Measurements from ENCODE around the gene GNAI1. TPM values are rescaled to one million over a fixed set of nuclear protein-coding genes. Genes with fewer than 3 reads are reported as not detected.
A peak's percentile ranks its signal among the peaks of the same experiment; 100 is the strongest.

GNAI1 gene
- total and polyA plus RNA-seq, 2 donors (not counting 1 experiment from before 2014, with no cell fraction given) = not detected

DNA sequence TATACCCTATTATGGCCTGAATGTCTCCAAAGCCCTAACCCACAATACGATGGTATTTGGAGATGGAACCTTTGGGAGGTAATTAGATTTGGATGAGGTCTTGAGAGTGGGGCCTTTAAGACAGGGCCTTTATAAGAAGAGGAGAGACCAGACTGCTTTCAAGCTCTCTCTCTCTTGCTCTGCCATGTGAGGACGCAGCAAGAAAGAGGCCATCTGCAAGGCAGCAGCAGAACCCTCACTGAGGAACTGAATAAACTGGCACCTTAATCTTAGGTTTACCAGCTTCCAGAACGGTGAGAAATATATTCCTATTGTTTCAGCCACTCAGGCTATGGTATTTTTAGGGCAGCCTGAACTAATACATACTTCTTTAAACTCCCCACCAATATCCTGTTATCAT is 2.0 kb upstream of the GNAI1 start:
- intact Hi-C loops (cut with micrococcal nuclease) = no loop called here

DNA sequence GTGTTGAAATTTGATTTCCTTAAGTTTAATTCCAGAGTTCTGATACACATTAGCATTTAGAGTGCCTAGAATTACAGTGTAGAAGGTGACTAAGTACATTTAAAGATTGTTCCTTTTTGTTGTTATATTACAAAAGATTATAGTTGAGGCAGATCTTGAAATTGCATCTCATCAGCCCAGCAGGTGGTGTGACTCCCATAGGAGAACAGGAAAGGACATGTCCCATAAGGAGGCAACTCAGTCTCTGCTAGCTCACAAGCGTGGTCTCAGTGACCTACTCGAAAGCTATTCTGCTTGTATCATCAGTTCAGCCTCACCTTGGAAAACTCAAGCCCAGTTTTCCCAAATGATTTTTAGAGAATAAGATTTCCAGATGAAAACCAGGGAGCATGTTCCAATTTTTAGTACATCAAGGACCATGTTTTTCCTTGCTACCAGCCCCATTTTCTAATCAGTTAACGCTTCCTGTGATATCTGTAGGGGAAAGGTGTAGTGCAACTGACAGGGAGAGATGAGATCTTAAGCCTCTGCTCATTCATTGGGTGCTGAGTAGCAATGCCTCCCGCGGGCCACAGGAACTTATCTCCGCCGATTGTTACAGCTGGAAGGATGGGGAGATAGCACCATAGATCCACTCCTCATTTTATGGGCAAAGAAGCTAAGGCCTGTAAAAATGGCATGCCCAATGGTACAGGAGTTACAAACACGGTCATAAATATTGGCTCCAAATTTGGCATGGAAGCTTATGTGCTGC is 1.1 kb upstream of the GNAI1 start:
- ATAC-seq (ENCODE audit: low read depth) (no peak), DNase-seq (no peak)
- peak overlapping the region; percentile 33 for H3K4me3 Mint-ChIP-seq
- no peaks in the 10 kb centered on the region for H3K9me3 Mint-ChIP-seq (ENCODE audit: insufficient read depth)
- Histone ChIP-seq H4K20me1 (ENCODE audit: control insufficient read depth, insufficient read depth, low read length, poor library complexity, severe bottlenecking) (no peaks in the 10 kb centered on the region), H3K4me2 (replicated peaks; ENCODE audit: low read depth, low read length, poor library complexity, severe bottlenecking) (no peak overlapping the region), H3K79me2 (ENCODE audit: control insufficient read depth, insufficient read depth, low read length) (no peaks in the 10 kb centered on the region), H3K27ac (ENCODE audit: low read length in 2 of 2) (no peak overlapping the region), H3K4me3 (ENCODE audit: control extremely low read depth in 1 of 5, extremely low read depth in 1 of 5, insufficient read depth in 1 of 5, low read depth in 2 of 5, low read length in 4 of 5) (no peak overlapping the region), H3K27me3 (replicated peaks in 1 of 4; ENCODE audit: control extremely low read depth in 1 of 4, control insufficient read depth in 3 of 4, insufficient read depth in 4 of 4, low read length in 3 of 4) (peaks cover 0 to 19% (median 11%) of the 10 kb centered on the region in 4 experiments), H3K4me1 (ENCODE audit: control insufficient read depth in 2 of 2, insufficient read depth in 2 of 2, low read length in 2 of 2) (peaks cover 5 to 15% of the 10 kb centered on the region in 2 donors), H3K9me3 (ENCODE audit: control extremely low read depth in 1 of 3, control insufficient read depth in 2 of 3, insufficient read depth in 1 of 3, low read length in 2 of 3) (no peaks in the 10 kb centered on the region), H3K9ac (ENCODE audit: low read length) (no peak overlapping the region), H2AFZ (ENCODE audit: insufficient read depth, low read depth, low read length, poor library complexity, severe bottlenecking) (no peak overlapping the region), H3K36me3 (replicated peaks in 1 of 2; ENCODE audit: control extremely low read depth in 1 of 2, control insufficient read depth in 1 of 2, extremely low read depth in 1 of 2, insufficient read depth in 2 of 2, low read length in 1 of 2) (no peaks in the 10 kb centered on the region)
- intact Hi-C loops (cut with micrococcal nuclease) = no loop called here
- 60% methylated on average over 2 of the region's 8 CpGs for WGBS (ENCODE audit: insufficient coverage)
- peaks cover 13% of the 10 kb centered on the region for H3K4me1 Mint-ChIP-seq
- ChIA-PET CTCF (no interaction called here), POLR2A (no interaction called here)
- TF ChIP-seq, protein P1, sequence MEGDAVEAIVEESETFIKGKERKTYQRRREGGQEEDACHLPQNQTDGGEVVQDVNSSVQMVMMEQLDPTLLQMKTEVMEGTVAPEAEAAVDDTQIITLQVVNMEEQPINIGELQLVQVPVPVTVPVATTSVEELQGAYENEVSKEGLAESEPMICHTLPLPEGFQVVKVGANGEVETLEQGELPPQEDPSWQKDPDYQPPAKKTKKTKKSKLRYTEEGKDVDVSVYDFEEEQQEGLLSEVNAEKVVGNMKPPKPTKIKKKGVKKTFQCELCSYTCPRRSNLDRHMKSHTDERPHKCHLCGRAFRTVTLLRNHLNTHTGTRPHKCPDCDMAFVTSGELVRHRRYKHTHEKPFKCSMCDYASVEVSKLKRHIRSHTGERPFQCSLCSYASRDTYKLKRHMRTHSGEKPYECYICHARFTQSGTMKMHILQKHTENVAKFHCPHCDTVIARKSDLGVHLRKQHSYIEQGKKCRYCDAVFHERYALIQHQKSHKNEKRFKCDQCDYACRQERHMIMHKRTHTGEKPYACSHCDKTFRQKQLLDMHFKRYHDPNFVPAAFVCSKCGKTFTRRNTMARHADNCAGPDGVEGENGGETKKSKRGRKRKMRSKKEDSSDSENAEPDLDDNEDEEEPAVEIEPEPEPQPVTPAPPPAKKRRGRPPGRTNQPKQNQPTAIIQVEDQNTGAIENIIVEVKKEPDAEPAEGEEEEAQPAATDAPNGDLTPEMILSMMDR (IDR thresholded peaks at IDR 0.05) = no peak
- TF ChIP-seq EZH2 (IDR thresholded peaks at IDR 0.05; ENCODE audit: borderline replicate concordance, insufficient read depth, low read depth, low read length, poor library complexity, severe bottlenecking) = no peak
- peaks cover 36% of the 10 kb centered on the region for H3K27me3 Mint-ChIP-seq
- no peak overlapping the region for H3K27ac Mint-ChIP-seq

More for the DNA sequence above, 2.0 kb upstream of the GNAI1 start:
- no peak overlapping the region for H3K27ac ChIP-seq (ENCODE audit: low read length in 2 of 2)
- ATAC-seq (ENCODE audit: low read depth) = no peak
- no peak overlapping the region for H3K4me2 ChIP-seq (replicated peaks; ENCODE audit: low read depth, low read length, poor library complexity, severe bottlenecking)
- H3K4me3 ChIP-seq (ENCODE audit: control extremely low read depth in 1 of 5, extremely low read depth in 1 of 5, insufficient read depth in 1 of 5, low read depth in 2 of 5, low read length in 4 of 5) = no peak overlapping the region
- H3K9ac ChIP-seq (ENCODE audit: low read length) = no peak overlapping the region
- no peaks in the 10 kb centered on the region for H3K9me3 ChIP-seq (ENCODE audit: control extremely low read depth in 1 of 3, control insufficient read depth in 2 of 3, insufficient read depth in 1 of 3, low read length in 2 of 3)
- no peak for DNase-seq
- H3K4me1 ChIP-seq (ENCODE audit: control insufficient read depth in 2 of 2, insufficient read depth in 2 of 2, low read length in 2 of 2) = peaks cover 5 to 15% of the 10 kb centered on the region in 2 donors
- CTCF ChIA-PET = no interaction called here
- H3K27ac Mint-ChIP-seq = no peak overlapping the region
- POLR2A ChIA-PET = no interaction called here
- no peaks in the 10 kb centered on the region for H3K9me3 Mint-ChIP-seq (ENCODE audit: insufficient read depth)
- peaks cover 0 to 19% (median 8%) of the 10 kb centered on the region in 4 experiments for H3K27me3 ChIP-seq (replicated peaks in 1 of 4; ENCODE audit: control extremely low read depth in 1 of 4, control insufficient read depth in 3 of 4, insufficient read depth in 4 of 4, low read length in 3 of 4)
- TF ChIP-seq, protein P1 (IDR thresholded peaks at IDR 0.05) = no peak
- TF ChIP-seq EZH2 (IDR thresholded peaks at IDR 0.05; ENCODE audit: borderline replicate concordance, insufficient read depth, low read depth, low read length, poor library complexity, severe bottlenecking) = no peak
- H4K20me1 ChIP-seq (ENCODE audit: control insufficient read depth, insufficient read depth, low read length, poor library complexity, severe bottlenecking) = no peaks in the 10 kb centered on the region
- H3K4me3 Mint-ChIP-seq = no peak overlapping the region
- no peak overlapping the region for H2AFZ ChIP-seq (ENCODE audit: insufficient read depth, low read depth, low read length, poor library complexity, severe bottlenecking)
- H3K36me3 ChIP-seq (replicated peaks in 1 of 2; ENCODE audit: control extremely low read depth in 1 of 2, control insufficient read depth in 1 of 2, extremely low read depth in 1 of 2, insufficient read depth in 2 of 2, low read length in 1 of 2) = no peaks in the 10 kb centered on the region
- H3K79me2 ChIP-seq (ENCODE audit: control insufficient read depth, insufficient read depth, low read length) = no peaks in the 10 kb centered on the region
- 14% methylated on average over 1 of the region's 3 CpGs for WGBS (ENCODE audit: insufficient coverage)
- H3K27me3 Mint-ChIP-seq = peaks cover 30% of the 10 kb centered on the region
- H3K4me1 Mint-ChIP-seq = peaks cover 13% of the 10 kb centered on the region

Measured in B cell (primary cell).